Fibroblast of upper back skin (primary cell): ENCODE results near the gene TATDN2.
"Not testable (repeated sequence)": the region's sequence is repeated elsewhere in the genome, so short reads cannot be mapped to it uniquely, and the experiment has no call there.

Experiments used
- DNase-seq: peaks from one replicate; pipeline ENCODE4 v3.0.0-alpha.2; 2013

The TATDN2 gene

DNA sequence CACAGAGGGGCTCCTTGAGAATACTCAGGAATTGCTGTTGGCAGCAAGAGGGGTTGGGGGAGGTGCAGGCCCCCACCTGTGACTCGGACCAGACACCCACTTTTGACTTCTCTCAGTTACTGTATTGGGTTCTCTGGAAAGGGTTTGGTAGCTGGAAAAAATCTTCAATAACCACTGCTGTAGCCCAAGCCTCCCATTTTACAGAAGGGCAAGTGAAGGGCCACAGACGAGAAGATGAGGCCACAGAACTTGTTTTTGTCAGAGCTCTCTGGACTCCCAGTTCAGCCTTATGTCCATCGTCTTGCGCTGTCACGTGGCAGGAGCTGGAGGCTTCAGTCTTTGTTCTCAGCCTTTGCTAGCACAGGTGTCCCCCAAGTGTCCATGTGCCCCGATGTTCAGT is 12.7 kb upstream of the TATDN2 start:
- no peak for DNase-seq

DNA sequence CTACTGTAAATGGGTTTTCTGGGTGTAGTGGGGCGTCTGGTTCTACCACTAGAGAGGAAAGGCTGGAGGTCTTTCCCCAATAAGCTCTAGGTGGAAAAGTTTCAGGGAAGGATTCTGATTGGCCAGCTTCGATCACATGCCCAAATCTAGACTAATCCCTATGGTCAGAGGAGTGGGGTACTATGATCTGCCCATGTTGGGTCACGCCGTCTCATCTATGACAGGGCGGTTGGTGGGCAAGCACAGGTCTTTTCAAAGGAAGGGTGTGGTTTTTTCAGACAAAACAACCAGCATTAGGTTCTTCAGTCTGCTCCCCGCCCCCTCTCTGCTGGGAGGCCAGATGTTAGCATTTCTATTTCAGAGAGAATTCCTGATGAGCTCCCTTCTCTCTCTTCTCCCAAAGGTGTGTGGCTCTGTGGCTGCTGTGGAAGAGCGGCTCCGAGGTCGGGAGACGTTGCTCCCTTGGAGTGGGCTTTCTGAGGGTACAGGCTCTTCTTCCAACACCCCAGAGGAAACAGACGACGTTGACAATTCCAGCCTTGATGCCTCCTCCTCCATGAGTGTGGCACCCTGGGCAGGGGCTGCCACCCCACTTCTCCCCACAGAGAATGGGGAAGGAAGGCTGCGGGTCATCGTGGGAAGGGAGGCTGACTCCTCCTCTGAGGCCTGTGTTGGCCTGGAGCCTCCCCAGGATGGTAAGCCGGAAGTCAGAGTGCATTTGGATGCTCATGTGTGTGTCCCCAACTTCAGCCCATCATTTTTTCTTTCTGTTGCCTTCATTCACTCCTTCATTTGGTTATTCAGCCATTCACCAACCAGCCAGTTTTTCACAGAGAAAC is 9.7 kb upstream of the TATDN2 start:
- no peak for DNase-seq

DNA sequence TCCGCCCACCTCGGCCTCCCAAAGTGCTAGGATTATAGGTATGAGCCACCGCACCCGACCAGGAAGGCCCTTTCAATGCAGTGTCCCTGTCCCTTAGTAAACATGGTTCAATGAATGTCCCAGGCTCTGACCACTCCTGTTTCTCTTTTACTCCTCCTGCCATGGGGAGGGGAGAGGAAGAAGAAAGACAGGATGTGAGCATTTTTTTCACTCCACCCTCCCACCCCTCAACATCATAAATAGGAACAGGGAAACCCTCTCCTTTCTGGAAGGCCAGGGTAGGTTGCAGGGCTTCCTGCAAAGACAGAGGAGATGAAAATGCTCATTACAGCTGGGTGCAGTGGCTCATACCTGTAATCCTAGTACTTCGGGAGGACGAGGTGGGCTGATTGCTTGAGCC is 7.5 kb upstream of the TATDN2 start:
- DNase-seq, result no peak

DNA sequence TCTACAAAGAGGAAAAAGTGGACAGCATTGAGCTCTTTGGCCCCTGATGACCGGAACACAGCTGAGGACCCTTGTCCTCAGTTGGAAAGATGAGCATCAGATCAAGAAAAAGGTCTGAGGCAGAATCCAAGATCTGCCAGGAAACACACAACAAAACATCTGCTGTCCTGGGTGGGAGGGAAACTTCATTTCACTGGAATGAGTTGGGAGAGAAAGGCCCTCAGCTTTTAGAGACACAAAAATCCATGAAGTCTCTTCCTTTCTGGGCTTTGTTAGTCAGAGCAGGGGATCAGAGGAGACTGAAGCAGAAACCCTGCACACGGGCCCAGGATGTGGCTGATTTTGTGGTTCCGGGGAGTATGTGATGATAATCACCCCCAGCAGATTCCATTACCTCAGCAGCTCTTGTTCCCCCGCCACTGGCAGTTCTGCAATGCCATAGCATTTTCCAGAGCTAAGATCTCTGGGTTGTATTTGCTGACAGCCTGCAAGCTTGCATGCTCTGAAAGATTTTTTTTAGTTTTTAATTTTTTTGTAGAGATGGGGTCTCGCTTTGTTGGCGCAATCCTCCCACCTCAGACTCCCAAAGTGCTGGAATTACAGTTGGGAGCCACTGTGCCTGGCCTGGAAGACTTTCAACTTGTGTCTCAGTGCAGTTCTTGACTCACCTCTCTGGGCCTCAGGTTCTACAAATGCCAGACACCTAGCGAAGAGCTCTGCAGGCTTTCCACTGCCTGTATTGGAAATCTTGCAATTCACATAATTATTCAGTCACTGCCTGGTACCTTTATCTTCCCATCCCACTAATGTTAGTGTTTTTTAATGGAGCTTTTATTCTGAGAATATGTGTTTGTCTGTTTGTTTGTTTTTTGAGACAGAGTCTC is 5.8 kb upstream of the TATDN2 start:
- DNase-seq, result peak; percentile 91

DNA sequence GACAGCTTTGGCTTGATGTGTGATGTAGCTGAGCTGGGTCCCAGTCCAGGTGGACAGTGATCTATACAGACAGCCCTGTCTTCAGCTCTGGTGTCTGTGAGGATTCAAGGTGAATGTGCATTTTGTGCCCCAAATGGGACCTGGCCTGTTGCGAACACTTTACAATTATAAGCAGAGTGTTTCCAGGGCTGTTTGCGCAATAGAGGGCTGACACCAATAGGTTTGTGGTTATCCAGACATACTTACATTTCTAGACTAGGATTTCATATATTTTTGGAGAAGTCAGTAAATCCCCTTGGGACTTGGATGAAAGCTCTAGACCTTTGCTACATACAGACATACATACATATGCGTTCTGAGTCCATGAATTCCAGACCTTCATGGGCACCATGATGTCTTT is 4.2 kb upstream of the TATDN2 start:
- peak; percentile 77 for DNase-seq

DNA sequence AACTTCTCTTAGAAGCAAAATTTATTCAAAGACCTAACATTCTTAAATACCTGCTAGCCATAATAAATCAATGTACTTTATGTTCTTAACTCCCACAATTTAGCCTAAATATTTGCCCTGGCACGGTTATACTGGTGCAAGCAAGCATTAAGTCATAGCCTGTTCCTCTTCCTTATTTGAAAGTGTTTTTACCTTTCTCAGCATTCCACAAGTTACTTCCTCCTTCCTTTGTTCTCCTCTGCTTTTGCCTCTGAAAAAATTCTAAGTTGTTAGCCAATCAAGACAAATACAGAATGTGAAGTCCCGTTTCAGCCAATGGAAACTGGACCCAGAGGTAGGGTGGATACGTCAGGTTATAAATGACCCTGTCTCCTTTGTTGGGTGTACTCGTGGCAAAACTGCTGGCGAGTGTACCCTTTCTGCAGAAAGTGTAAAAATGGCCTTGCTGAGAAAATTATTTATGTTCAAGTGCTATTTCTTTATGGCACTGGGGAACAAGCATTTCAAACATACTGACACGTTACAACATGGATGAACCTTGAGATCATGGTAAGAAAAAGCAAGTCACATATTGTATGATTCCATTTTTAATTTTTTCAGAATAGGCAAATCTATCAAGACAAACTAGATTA is 3.1 kb upstream of the TATDN2 start:
- no peak for DNase-seq

DNA sequence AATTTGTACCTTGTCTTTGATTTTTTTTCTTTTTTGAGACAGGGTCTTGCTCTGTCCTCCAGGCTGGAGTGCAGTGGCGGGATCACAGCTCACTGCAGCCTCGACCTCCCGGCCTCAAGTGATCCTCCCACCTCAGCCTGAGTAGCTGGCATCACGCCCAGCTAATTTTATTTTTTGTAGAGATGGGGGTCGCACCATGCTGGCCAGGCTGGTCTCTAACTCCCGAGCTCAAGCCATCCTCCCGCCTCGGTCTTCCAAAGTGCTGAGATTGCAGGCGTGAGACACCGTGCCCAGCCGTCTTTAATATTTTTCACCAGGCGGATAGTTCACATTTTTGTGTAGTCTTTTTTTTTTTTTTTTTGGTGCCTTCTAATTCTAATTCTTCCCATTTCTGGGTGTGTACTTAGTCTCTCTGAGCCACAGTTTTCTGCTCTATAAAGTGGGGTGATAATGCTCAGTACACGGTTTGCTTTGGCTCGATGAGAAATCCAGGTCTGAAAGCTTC is 528 bp upstream of the TATDN2 start:
- DNase-seq, result no peak

DNA sequence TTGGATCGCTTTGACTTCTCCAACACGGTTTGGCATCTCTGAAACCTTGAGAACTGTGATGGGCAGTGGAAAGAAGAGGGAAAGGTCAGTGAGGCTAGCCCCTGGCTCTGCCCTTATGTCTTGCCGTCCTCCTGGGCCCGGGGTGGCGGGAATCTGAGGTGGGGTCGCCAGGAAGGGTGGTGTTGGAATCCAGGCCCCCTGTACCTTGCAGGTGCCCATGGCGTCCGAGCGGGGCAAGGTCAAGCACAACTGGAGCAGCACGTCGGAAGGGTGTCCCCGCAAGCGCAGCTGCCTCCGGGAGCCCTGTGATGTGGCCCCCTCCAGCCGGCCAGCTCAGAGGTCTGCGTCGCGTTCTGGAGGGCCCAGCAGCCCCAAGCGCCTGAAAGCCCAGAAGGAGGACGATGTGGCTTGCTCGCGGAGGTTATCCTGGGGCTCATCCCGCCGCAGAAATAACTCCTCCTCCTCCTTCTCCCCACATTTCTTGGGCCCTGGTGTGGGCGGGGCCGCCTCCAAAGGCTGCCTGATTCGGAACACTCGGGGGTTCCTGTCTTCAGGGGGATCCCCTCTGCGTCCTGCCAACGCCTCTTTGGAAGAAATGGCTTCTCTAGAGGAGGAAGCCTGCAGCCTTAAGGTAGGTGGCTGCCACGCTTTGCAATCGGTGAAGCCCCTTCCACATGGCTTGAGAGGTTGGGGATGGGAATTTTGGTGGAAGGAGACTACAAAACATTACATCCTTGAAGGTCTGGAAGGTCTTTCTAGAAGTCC is 907 bp downstream of the TATDN2 start:
- peak; percentile 6 for DNase-seq

DNA sequence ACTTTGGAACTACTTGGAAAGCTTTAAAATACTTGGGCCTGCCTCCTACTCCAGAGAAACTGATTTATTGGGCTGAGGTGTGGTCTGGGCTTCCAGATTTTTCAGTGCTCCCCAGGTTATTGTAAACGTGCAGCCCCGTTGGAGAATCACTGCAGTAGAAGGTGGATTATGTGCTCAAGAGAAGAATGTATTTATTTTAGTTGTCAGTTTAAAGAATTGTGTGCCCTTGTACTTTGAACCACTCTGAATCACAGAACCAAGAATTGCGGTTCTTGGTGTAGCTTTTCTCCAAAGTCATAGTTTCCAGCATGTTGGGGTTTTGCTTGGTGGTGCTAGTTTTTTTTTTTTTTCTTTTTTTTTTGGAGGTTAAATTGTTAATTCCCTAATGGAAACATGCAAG is 1.6 kb downstream of the TATDN2 start:
- DNase-seq, result peak; percentile 11

DNA sequence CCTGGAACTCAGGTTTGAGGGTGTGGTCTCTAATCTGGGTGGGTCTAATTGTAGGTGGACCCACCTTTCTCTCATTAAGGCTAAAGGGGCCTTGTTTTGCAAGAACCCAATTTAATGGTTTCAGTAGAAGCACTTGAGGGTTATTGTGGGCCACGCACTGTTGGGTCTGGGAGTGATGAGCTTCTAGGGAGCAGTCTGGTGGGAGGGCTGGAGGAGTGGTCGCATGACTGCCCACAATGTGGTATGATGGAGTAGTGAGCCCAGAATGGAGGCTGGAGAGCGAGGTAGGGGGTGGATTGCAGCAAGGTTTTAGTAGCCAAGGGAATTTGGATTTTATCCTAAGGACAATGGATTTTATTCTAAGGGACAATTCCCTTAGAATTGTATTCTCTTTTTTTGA is 2.7 kb downstream of the TATDN2 start:
- DNase-seq, result no peak

DNA sequence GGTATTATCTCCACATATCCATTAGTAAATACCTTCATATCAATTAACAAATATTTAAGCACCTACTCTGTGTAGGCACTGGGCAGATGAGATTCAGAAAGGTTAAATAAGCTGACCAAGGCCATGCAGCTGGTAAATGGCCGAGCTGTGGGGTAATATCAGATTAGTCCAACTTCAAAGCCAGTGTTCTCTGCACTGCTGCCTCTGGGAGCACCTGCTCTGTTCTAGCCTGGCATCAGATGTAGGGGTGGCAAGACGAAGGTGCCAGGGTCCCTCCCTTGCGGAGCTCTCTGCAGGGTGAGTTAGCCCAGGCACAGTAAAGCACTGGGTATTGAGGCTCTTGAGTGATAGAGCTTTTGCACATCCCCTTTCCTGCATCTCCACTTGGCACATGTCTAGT is 5.5 kb downstream of the TATDN2 start:
- no peak for DNase-seq

DNA sequence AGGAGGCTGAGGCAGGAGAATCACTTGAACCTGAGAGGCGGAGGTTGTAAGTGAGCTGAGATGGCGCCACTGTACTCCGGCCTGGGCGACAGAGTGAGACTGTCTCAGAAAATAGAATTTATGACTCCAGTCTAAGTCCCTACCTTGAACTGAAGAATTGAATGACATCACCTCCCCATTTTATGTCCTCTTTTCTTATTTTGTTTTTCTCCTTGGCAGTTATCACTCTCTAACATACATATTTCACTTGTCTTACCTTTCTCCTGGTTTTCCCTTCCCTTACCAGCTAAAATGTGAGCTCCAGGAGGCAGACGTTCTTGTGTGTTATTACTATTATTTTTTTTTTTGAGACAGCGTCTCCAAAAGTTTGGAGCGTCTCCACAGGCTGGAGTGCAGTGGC is 7.6 kb downstream of the TATDN2 start:
- DNase-seq, result no peak

DNA sequence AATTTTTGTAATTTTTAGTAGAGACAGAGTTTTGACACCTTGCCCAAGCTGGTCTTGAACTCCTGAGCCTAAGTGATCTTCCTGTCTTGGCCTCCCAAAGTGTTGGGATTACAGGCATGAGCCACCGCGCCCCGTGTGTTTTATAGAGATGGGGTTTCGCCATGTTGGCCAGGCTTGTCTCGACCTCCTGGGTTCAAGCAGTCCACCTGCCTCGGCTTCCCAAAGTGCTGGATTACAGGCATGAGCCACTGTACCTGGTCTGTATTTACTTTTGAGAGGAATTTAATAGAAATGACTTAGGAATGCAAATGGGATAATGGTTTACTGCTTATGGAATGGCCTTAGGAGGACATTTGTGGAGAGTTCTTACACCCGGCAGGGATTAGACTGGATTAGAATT is 10.8 kb downstream of the TATDN2 start:
- DNase-seq, result no peak

DNA sequence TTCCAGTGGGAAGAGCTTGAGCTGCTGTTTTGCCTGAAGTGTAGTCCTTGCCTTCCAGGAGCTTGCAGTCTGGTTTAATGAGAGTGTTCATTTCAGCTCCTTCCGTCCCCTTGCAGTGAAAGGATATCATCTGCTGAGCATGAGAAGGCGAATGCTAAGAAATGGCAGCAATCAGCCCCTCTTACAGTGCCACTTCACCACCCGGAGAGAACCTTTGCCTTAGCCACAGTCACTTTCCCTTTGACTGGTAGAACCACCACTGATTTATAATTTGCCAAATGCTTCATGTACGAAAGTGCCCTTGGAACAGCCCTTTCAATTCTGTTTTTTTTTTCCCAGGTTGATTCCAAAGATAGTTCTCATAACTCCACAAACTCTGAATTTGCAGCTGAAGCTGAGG is 11.5 kb downstream of the TATDN2 start:
- no peak for DNase-seq

DNA sequence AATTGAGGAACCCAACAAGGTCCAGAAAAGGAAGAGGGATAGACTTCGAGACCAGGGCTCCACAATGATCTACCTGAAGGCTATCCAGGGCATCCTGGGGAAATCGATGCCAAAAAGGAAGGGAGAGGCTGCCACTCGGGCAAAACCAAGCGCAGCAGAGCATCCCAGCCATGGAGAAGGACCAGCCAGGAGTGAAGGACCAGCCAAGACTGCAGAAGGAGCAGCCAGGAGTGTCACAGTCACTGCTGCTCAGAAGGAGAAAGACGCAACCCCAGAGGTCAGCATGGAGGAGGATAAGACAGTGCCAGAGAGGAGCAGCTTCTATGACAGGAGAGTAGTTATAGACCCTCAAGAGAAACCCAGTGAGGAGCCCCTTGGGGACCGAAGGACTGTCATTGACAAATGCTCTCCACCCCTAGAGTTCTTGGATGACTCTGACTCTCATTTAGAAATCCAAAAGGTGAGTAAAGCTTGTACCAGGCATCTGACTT is 12.0 kb downstream of the TATDN2 start:
- no peak for DNase-seq

DNA sequence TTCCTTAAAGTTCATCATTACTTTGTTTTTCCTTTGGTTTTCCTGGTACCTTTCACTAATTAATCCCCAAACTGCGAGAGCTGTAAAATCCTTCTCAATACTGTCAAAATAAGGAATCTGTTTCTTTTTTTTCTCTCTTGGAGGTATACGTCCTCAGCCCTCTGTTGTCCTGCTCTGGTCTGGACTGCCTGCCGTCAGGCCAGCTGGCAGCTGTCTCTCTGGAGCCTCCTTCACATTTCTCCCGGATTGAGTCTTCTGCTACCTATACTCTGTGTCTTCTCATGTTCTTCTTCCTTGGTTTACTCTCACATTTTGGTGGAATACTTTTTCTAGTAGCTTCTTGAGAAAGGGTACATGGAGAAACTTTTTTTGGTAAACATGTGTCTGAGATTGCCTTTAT is 13.8 kb downstream of the TATDN2 start:
- DNase-seq, result no peak

DNA sequence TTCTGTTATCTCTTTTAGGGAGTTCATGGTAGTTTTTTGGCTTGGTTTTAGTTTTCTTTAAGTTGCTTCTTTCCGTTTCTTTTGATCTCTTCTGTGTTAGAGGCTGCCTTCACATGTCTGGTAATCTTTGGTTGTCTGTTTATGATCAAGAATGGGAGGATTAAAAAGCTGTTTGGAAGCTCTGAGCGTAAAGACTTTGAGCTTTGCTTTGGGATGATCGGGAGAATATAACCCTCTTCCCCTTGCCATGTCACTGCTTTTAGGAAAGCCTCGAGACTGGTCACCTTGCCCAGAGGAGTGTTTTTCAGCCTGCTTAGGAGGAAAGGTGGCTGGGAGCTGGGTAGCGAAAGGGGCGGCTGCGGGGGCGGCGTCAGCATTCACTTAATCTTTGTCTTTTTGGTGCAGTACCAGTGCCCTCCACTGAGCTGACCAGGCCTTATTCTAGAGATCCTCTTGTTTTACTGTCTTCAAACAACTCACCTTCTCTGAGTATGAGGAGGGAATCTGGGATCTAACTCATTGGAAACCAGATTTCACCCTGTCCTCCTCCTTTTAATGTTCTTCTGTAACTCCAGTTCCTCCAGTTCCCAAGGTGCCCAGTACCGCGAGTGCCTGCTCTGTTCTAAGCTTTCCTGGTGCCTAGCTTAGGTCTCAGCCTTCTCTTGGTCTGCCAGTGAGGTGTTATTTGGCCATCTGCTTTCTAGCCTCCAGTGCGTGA is 15.5 kb downstream of the TATDN2 start:
- peak; percentile 31 for DNase-seq

DNA sequence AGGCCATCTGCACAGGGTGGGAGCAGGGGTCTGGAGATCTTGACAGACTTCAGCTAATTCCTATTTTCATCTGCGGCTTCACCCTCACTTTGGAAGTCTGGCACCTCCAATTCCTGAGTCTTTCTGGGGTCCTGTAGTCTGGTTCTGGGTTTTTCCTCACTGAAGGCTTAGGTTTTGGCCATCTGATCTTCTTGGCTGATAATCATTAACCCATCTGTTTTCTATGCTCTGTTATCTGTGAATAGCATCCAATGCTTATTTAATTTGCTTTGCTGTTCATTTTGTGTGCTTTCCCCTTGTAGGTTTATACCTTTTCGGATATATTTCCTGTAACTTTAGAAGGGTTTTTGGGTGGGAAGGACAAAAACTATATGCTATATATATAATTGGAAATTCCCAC is 17.6 kb downstream of the TATDN2 start:
- DNase-seq, result no peak

DNA sequence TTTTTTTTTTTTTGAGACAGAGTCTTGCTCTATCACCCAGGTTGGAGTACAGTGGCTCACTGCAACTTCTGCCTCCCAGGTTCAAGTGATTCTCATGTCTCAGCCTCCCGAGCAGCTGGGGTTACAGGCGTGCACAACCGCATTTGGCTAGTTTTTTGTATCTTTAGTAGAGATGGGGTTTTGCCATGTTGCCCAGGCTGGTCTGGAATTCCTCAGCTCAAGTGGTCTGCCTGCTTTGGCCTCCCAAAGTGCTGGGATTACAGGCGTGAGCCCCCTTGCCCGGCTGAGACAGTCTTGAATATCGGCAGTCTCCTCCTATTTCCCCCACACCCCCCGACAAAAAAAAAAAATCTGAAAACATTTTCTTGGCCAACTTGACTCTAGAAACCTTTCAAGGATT is 18.7 kb downstream of the TATDN2 start:
- DNase-seq, result not testable (repeated sequence)

DNA sequence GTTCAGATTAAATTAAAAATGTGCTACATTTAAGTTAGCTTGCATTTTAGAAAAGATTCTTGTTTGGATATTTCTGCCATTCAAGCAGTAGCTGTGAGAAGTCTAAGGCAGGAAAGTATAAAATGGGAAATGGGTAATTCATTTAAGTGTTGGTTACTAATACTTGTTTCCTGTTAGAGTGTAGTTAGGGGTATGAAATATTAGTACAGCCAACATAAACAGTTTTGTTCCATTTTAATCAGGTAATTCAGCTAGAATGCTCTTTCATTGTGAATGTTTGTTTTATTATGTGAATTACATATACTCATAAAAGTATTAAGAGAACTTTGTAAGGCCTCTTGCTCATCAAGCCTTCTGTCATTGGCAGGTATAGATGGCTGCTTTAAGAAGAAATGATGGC is 19.9 kb downstream of the TATDN2 start:
- no peak for DNase-seq

DNA sequence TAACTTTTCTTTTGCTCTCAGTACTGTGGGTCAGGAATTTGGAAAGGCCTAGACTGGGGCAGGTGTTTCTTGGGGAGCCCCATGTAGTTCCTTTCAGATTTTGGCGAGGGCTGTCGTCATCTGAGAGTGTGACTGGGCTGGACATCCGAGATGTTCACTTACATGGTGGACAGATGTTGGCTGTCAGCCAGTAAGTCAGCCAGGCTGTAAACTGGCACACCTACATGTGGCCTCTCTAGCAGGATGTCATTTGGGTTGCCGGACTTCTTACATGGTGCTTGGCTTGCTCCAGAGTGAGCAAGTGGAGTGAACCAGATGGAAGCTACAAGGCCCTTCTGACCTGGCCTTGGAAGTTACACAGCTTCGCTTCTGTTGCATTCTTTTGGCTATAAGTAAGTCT is 20.7 kb downstream of the TATDN2 start:
- no peak for DNase-seq

DNA sequence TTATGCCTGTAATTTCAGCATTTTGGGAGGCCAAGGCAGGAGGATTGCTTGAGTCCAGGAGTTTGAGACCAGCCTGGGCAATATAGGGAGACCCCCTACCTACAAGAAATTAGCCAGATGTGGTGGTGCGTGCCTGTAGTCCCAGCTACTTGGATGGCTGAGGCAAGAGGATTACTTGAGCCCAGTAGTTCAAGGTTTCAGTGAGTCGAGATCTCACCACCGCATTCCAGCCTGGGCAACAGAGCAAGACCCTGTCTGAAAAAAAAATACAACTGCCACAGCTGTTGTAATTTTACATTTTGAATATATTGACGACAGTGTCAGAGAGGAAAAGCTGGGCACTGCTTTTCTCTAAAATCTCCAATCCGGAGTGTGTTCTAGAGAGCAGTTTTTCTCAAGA is 21.2 kb downstream of the TATDN2 start:
- no peak for DNase-seq
